SU-DHL-6 (cell line): ENCODE results near the gene FUT4.

Experiments
- H2AFZ ChIP-seq: fragments of 200-600 bp; sonication (generic); 2 replicates; pipeline ENCODE4 v1.6.1; 2014; ENCODE audit warnings: low read depth, mild to moderate bottlenecking, moderate library complexity, mixed read lengths, antibody characterized with exemption, low read length; ENCODE audit not compliant: severe bottlenecking
- H3F3A ChIP-seq: fragments of 200-600 bp; shearing (Covaris generic); 2 replicates; pipeline ENCODE4 v1.6.0; 2016; ENCODE audit warnings: antibody characterized with exemption, mild to moderate bottlenecking; ENCODE audit not compliant: insufficient read depth
- H3K27ac ChIP-seq: fragments of 200-600 bp; sonication (generic); 2 replicates; pipeline ENCODE4 v1.5.1; 2016; ENCODE audit warnings: low read depth, mild to moderate bottlenecking, low read length, moderate library complexity, mixed read lengths
- H3K27me3 ChIP-seq: fragments of 200-600 bp; sonication (generic), shearing (Covaris generic); 2 replicates; pipeline ENCODE4 v1.6.0; 2014; ENCODE audit warnings: mild to moderate bottlenecking, low read length
- H3K36me3 ChIP-seq: fragments of 200-600 bp; sonication (generic); 2 replicates; pipeline ENCODE4 v1.6.1; 2014; ENCODE audit warnings: mild to moderate bottlenecking, low read length, mixed read lengths
- H3K4me2 ChIP-seq: fragments of 300-600, 200-600 bp; shearing (Covaris generic), sonication (generic); 2 replicates; pipeline ENCODE4 v1.6.0; 2014; ENCODE audit warnings: low read length, low read depth, mild to moderate bottlenecking; ENCODE audit not compliant: poor library complexity, severe bottlenecking
- H3K4me3 ChIP-seq: fragments of 200-600 bp; sonication (generic); 2 replicates; pipeline ENCODE4 v1.5.1; 2014; ENCODE audit warnings: antibody characterized with exemption, low read length, mild to moderate bottlenecking, mixed read lengths; ENCODE audit not compliant: insufficient read depth, poor library complexity, severe bottlenecking
- H3K79me2 ChIP-seq: fragments of 200-600 bp; sonication (generic); 2 replicates; pipeline ENCODE4 v1.6.1; 2014; ENCODE audit warnings: mild to moderate bottlenecking, low read length, moderate library complexity; ENCODE audit not compliant: insufficient read depth
- H3K9ac ChIP-seq: fragments of 200-600 bp; sonication (generic); 2 replicates; pipeline ENCODE4 v1.7.0; 2014; ENCODE audit warnings: mild to moderate bottlenecking, low read length
- H3K9me2 ChIP-seq: fragments of 200-600 bp; sonication (generic); replicated peaks from 2 replicates; pipeline ENCODE4 v1.6.1; 2014; ENCODE audit warnings: low read length; ENCODE audit not compliant: insufficient read depth
- H3K9me3 ChIP-seq: fragments of 200-600 bp; sonication (generic); 2 replicates; pipeline ENCODE4 v1.6.1; 2014; ENCODE audit warnings: low read length, mixed read lengths; ENCODE audit not compliant: insufficient read depth
- H4K20me1 ChIP-seq: fragments of 200-600 bp; sonication (generic); 2 replicates; pipeline ENCODE4 v1.6.1; 2014; ENCODE audit warnings: low read depth, mild to moderate bottlenecking, antibody characterized with exemption, low read length, moderate library complexity, mixed read lengths
- EZH2phosphoT487 ChIP-seq: fragments of 200-600 bp; sonication (generic), shearing (Covaris generic); conservative IDR thresholded peaks from 2 replicates; pipeline ENCODE4 v1.6.1; 2018; ENCODE audit warnings: mild to moderate bottlenecking, antibody characterized with exemption, low read length, moderate library complexity, mixed read lengths
- TF ChIP-seq, protein P1 (sequence below): fragments of 200-600 bp; sonication (generic); IDR thresholded peaks from one replicate; pipeline ENCODE4 v1.5.1; 2017; ENCODE audit warnings: antibody characterized with exemption, mild to moderate bottlenecking, low read length, moderate library complexity; ENCODE audit not compliant: insufficient read depth, poor library complexity, severe bottlenecking

Gene FUT4

DNA sequence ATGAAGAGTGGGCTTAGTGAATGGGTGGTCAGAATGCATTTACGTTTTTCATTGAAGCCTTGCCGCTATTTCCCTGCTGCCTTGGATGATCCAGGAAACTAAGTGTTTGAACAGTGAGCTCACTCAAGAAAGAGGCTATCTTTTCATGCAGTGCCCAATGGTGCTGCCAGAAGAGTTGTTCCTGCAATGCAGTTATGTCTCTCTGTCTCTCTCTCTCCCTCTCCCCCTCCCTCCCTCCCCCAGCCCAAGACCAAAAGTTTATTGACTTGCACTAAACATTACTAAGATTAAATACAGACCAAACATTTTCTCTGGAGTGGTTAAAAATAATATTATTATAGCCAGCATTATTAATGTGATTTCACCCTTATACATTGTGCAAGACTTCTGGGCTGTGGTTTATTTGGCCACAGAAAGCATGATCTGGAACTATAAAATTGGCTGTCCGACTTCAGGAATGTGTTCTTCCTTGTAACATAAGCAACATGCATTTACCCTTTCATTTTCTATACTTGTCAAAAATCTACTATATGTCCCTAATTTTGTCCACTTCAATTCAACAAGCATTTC is 6.6 kb upstream of the FUT4 start:
- H3K79me2 ChIP-seq = no peaks in the 10 kb centered on the region
- H3K9me3 ChIP-seq = no peaks in the 10 kb centered on the region
- no peaks in the 10 kb centered on the region for H4K20me1 ChIP-seq
- H3K4me2 ChIP-seq = no peak overlapping the region
- TF ChIP-seq, protein P1, sequence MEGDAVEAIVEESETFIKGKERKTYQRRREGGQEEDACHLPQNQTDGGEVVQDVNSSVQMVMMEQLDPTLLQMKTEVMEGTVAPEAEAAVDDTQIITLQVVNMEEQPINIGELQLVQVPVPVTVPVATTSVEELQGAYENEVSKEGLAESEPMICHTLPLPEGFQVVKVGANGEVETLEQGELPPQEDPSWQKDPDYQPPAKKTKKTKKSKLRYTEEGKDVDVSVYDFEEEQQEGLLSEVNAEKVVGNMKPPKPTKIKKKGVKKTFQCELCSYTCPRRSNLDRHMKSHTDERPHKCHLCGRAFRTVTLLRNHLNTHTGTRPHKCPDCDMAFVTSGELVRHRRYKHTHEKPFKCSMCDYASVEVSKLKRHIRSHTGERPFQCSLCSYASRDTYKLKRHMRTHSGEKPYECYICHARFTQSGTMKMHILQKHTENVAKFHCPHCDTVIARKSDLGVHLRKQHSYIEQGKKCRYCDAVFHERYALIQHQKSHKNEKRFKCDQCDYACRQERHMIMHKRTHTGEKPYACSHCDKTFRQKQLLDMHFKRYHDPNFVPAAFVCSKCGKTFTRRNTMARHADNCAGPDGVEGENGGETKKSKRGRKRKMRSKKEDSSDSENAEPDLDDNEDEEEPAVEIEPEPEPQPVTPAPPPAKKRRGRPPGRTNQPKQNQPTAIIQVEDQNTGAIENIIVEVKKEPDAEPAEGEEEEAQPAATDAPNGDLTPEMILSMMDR = no peak
- no peak overlapping the region for H3K27ac ChIP-seq
- no peaks in the 10 kb centered on the region for H3K27me3 ChIP-seq
- no peaks in the 10 kb centered on the region for H3K36me3 ChIP-seq
- H2AFZ ChIP-seq = no peak overlapping the region
- H3K9ac ChIP-seq = no peak overlapping the region
- no peaks in the 10 kb centered on the region for H3F3A ChIP-seq
- no peaks in the 10 kb centered on the region for H3K9me2 ChIP-seq
- H3K4me3 ChIP-seq = no peak overlapping the region

DNA sequence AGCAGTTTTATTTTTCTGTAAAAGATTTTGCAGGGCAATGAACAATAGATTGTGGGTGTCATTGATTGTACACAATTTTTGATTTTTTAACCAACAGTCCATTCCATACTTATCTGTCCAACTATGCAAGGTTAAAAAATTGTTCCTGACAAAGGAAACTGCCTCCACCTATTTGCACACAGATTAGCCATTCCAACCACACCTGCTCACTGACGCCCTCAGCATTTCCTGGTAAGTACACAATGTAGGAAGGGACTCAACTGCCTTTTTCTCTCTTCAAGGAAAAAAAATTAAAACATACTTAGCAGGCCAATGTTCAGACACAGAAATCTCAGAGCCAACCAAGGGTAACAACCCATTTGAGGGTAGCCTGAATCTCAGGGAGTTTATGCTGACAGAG is 4.3 kb upstream of the FUT4 start:
- H3K27me3 ChIP-seq = no peaks in the 10 kb centered on the region
- H3K9me3 ChIP-seq = no peaks in the 10 kb centered on the region
- no peaks in the 10 kb centered on the region for H3K9me2 ChIP-seq
- no peaks in the 10 kb centered on the region for H4K20me1 ChIP-seq
- H3K27ac ChIP-seq = no peak overlapping the region
- TF ChIP-seq EZH2phosphoT487 = no peak
- TF ChIP-seq, protein P1 = no peak
- no peak overlapping the region for H3K4me3 ChIP-seq
- no peaks in the 10 kb centered on the region for H3F3A ChIP-seq
- H3K9ac ChIP-seq = no peak overlapping the region
- H2AFZ ChIP-seq = no peak overlapping the region
- no peaks in the 10 kb centered on the region for H3K36me3 ChIP-seq
- H3K79me2 ChIP-seq = no peaks in the 10 kb centered on the region
- no peak overlapping the region for H3K4me2 ChIP-seq

DNA sequence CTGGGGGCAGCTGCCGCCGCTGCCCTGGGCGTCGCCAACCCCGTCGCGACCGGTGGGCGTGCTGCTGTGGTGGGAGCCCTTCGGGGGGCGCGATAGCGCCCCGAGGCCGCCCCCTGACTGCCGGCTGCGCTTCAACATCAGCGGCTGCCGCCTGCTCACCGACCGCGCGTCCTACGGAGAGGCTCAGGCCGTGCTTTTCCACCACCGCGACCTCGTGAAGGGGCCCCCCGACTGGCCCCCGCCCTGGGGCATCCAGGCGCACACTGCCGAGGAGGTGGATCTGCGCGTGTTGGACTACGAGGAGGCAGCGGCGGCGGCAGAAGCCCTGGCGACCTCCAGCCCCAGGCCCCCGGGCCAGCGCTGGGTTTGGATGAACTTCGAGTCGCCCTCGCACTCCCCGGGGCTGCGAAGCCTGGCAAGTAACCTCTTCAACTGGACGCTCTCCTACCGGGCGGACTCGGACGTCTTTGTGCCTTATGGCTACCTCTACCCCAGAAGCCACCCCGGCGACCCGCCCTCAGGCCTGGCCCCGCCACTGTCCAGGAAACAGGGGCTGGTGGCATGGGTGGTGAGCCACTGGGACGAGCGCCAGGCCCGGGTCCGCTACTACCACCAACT is 1.0 kb downstream of the FUT4 start:
- no peaks in the 10 kb centered on the region for H3K79me2 ChIP-seq
- no peak overlapping the region for H3K9ac ChIP-seq
- H2AFZ ChIP-seq = no peak overlapping the region
- H3K4me2 ChIP-seq = no peak overlapping the region
- H4K20me1 ChIP-seq = no peaks in the 10 kb centered on the region
- H3K9me2 ChIP-seq = no peaks in the 10 kb centered on the region
- no peak overlapping the region for H3K4me3 ChIP-seq
- no peaks in the 10 kb centered on the region for H3K27me3 ChIP-seq
- no peak overlapping the region for H3K27ac ChIP-seq
- no peaks in the 10 kb centered on the region for H3K36me3 ChIP-seq
- no peaks in the 10 kb centered on the region for H3K9me3 ChIP-seq
- TF ChIP-seq, protein P1 = no peak
- TF ChIP-seq EZH2phosphoT487 = no peak
- H3F3A ChIP-seq = no peaks in the 10 kb centered on the region
